Measurements from ENCODE around the gene CNN2. TPM values are rescaled to one million over a fixed set of nuclear protein-coding genes. Genes with fewer than 3 reads are reported as not detected.

CNN2 gene
- total RNA-seq, 1 experiment from 2014 or later = 524 TPM

GRCh38 chr19:1084024-1084868 is 57.8 kb downstream of the CNN2 start:
- Histone ChIP-seq H2BK15ac (ENCODE audit: low read depth, low read length) (no peak overlapping the region), H3K56ac (ENCODE audit: insufficient read length, low read depth, low read length) (no peak overlapping the region), H3K27ac (ENCODE audit: insufficient read length, low read depth, low read length) (no peak overlapping the region), H3K14ac (ENCODE audit: insufficient read depth, low read length) (no peak overlapping the region), H3K4me2 (ENCODE audit: insufficient read depth, insufficient read length, low read length) (no peak overlapping the region), H3K23me2 (ENCODE audit: insufficient read length, low read depth, low read length, poor library complexity, severe bottlenecking) (no peaks in the 10 kb centered on the region), H4K8ac (replicated peaks; ENCODE audit: insufficient read length, low read depth, low read length) (no peak overlapping the region), H3K4me1 (ENCODE audit: insufficient read depth, low read length) (no peaks in the 10 kb centered on the region), H3K9ac (ENCODE audit: extremely low read depth, insufficient read length, low read length) (no peak overlapping the region), H2BK20ac (ENCODE audit: low read depth, low read length, poor library complexity, severe bottlenecking) (no peak overlapping the region), H3K79me1 (ENCODE audit: insufficient read depth, low read depth, low read length, poor library complexity, severe bottlenecking) (no peaks in the 10 kb centered on the region), H3K27me3 (ENCODE audit: insufficient read depth, low read length) (no peaks in the 10 kb centered on the region), H3K4ac (ENCODE audit: low read depth, low read length) (no peak overlapping the region), H4K91ac (ENCODE audit: insufficient read length, low read depth, low read length) (no peak overlapping the region), H3K23ac (ENCODE audit: insufficient read length, low read depth, low read length) (no peak overlapping the region), H3T11ph (ENCODE audit: low read length) (no peak overlapping the region), H2AK5ac (ENCODE audit: insufficient read length, low read length) (no peak overlapping the region), H3K79me2 (ENCODE audit: insufficient read depth, low read length) (no peaks in the 10 kb centered on the region), H2BK5ac (ENCODE audit: insufficient read length, low read length) (no peak overlapping the region), H3K18ac (ENCODE audit: insufficient read length, low read depth, low read length) (no peak overlapping the region), H4K20me1 (ENCODE audit: control insufficient read depth, insufficient read depth, insufficient read length) (no peaks in the 10 kb centered on the region), H2BK12ac (ENCODE audit: insufficient read length, low read depth, low read length) (no peak overlapping the region), H3K9me3 (ENCODE audit: control insufficient read depth, low read depth, low read length) (no peaks in the 10 kb centered on the region), H4K5ac (ENCODE audit: insufficient read length, low read depth, low read length) (no peak overlapping the region), H2AFZ (ENCODE audit: low read length) (no peak overlapping the region), H2BK120ac (ENCODE audit: low read depth, low read length, poor library complexity, severe bottlenecking) (no peak overlapping the region)
- Mint-ChIP-seq H3K4me3 (peak overlapping the region in 1 of 2 experiments; percentile 73; a peak in 2 of 5 replicates), H3K27ac (no peak overlapping the region), H3K27me3 (ENCODE audit: low read depth) (peaks cover 1% of the 10 kb centered on the region), H3K9me3 (no peaks in the 10 kb centered on the region), H3K36me3 (ENCODE audit: insufficient read depth in 1 of 3, low read depth in 3 of 3) (peaks cover 14 to 46% (median 43%) of the 10 kb centered on the region in 3 experiments; a peak in 6 of 7 replicates), H3K4me1 (peaks cover 3 to 9% of the 10 kb centered on the region in 2 experiments; a peak in 2 of 4 replicates)
- no CpG with 5 or more reads among the region's 43 CpGs for WGBS (ENCODE audit: extremely low coverage, insufficient read length, low lambda C conversion rate)
- DNase-seq = no peak
- TF ChIP-seq CTCF (conservative IDR thresholded peaks at IDR 0.05) = no peak

All from H9 (cell line).